ENCODE results near the gene LDLRAD4. TPM values are rescaled to one million over a fixed set of nuclear protein-coding genes. Genes with fewer than 3 reads are reported as not detected.
"Not testable (repeated sequence)": the region's sequence is repeated elsewhere in the genome, so short reads cannot be mapped to it uniquely, and the experiment has no call there.

Gene LDLRAD4
- total RNA-seq, 4 donors from 2014 or later: 23.9 to 38.3 (median 27.0) TPM

GRCh38 chr18:13471971-13472628, 253.5 kb downstream of the LDLRAD4 start:
- ATAC-seq (ENCODE audit: low FRiP score): no peak
- no peak for TF ChIP-seq CTCF (IDR thresholded peaks at IDR 0.05)
- DNase-seq (ENCODE audit: low spot score): no peak

- TF ChIP-seq CTCF (IDR thresholded peaks at IDR 0.05): no peak
- DNase-seq (ENCODE audit: low spot score) (no peak), ATAC-seq (ENCODE audit: low FRiP score) (no peak)
These were observed 255.2 kb downstream of the LDLRAD4 start for GRCh38 chr18:13473751-13474150.

- TF ChIP-seq CTCF (IDR thresholded peaks at IDR 0.05): no peak
- no peak for ATAC-seq (ENCODE audit: low FRiP score)
- no peak for DNase-seq (ENCODE audit: low spot score)
These were observed 255.8 kb downstream of the LDLRAD4 start for GRCh38 chr18:13474336-13474735.

- ATAC-seq (ENCODE audit: low FRiP score) (no peak), DNase-seq (ENCODE audit: low spot score) (no peak)
- no peak for TF ChIP-seq CTCF (IDR thresholded peaks at IDR 0.05)
These were observed 256.5 kb downstream of the LDLRAD4 start for GRCh38 chr18:13474907-13475545.

- ATAC-seq (ENCODE audit: low FRiP score); DNase-seq (ENCODE audit: low spot score): not testable (repeated sequence)
These were observed 257.8 kb downstream of the LDLRAD4 start for GRCh38 chr18:13476312-13476711.

- TF ChIP-seq CTCF (IDR thresholded peaks at IDR 0.05): no peak
- ATAC-seq (ENCODE audit: low FRiP score) (no peak), DNase-seq (ENCODE audit: low spot score) (no peak)
These were observed 258.7 kb downstream of the LDLRAD4 start for GRCh38 chr18:13477147-13477683.

- TF ChIP-seq CTCF (IDR thresholded peaks at IDR 0.05): no peak
- no peak for ATAC-seq (ENCODE audit: low FRiP score)
- DNase-seq (ENCODE audit: low spot score): no peak
These were observed 262.2 kb downstream of the LDLRAD4 start for GRCh38 chr18:13480571-13481255.
